Common myeloid progenitor, CD34-positive (primary cell): ENCODE data around the gene CYB561.

Experiments
- CTCF ChIA-PET: fragments of 350-600 bp; sonication (Branson Sonifier 250); formaldehyde crosslinking; loops from one replicate; lab custom pipeline; 2021; ENCODE audit warnings: antibody characterized with exemption; lab: Charles Lee
- POLR2A ChIA-PET: fragments of 350-600 bp; sonication (Branson Sonifier 250); formaldehyde crosslinking; loops from one replicate; lab custom pipeline; 2021; ENCODE audit warnings: antibody characterized with exemption; lab: Charles Lee
- DNase-seq, 3 donors: peaks; one replicate each; pipeline versions ENCODE4 v3.0.0 to v3.0.0-alpha.2; 2013
- H3K27ac ChIP-seq, 2 experiments: 1 replicate in 1 of 2; 2 replicates in 1 of 2; pipeline ENCODE4 v1.7.0; 2013; ENCODE audit warnings: inconsistent platforms in 2 of 2, low read length in 2 of 2, mild to moderate bottlenecking in 2 of 2, low read depth in 1 of 2, moderate library complexity in 1 of 2; ENCODE audit not compliant: severe bottlenecking in 2 of 2, insufficient read depth in 1 of 2, poor library complexity in 1 of 2
- H3K27me3 ChIP-seq, 5 experiments: replicated peaks in 2 of 5; 1 replicate in 3 of 5; 2 replicates in 2 of 5; pipeline versions ENCODE4 v1.6.1 to v1.7.0; 2013; ENCODE audit warnings: low read length in 4 of 5, mild to moderate bottlenecking in 2 of 5, moderate library complexity in 2 of 5, inconsistent platforms in 1 of 5; ENCODE audit not compliant: insufficient read depth in 5 of 5, control insufficient read depth in 4 of 5
- H3K36me3 ChIP-seq, 4 experiments: 1 replicate in 2 of 4; 2 replicates in 2 of 4; pipeline versions ENCODE4 v1.6.1 to v1.7.0; 2013; ENCODE audit warnings: low read length in 3 of 4, control low read depth in 1 of 4, mild to moderate bottlenecking in 1 of 4; ENCODE audit not compliant: control insufficient read depth in 4 of 4, insufficient read depth in 4 of 4
- H3K4me1 ChIP-seq, 4 experiments: 1 replicate in 3 of 4; 2 replicates in 1 of 4; pipeline versions ENCODE4 v1.6.1 to v1.7.1; 2013; ENCODE audit warnings: low read length in 3 of 4, mild to moderate bottlenecking in 3 of 4, control low read depth in 1 of 4, inconsistent platforms in 1 of 4, moderate library complexity in 1 of 4; ENCODE audit not compliant: control insufficient read depth in 4 of 4, insufficient read depth in 4 of 4; ENCODE audit errors: control extremely low read depth in 1 of 4
- H3K4me3 ChIP-seq, 7 experiments: 1 replicate in 4 of 7; 2 replicates in 3 of 7; pipeline versions ENCODE4 v1.5.1 to v1.7.0; 2013; ENCODE audit warnings: mild to moderate bottlenecking in 7 of 7, low read length in 6 of 7, moderate library complexity in 6 of 7, inconsistent platforms in 2 of 7, low read depth in 2 of 7, control low read depth in 1 of 7; ENCODE audit not compliant: insufficient read depth in 4 of 7, control insufficient read depth in 1 of 7; ENCODE audit errors: extremely low read depth in 1 of 7
- H3K9me3 ChIP-seq, 5 experiments: 1 replicate in 4 of 5; 2 replicates in 1 of 5; pipeline versions ENCODE4 v1.6.1 to v1.7.1; 2013; ENCODE audit warnings: low read length in 4 of 5, mild to moderate bottlenecking in 2 of 5, inconsistent platforms in 1 of 5, low read depth in 1 of 5, moderate library complexity in 1 of 5; ENCODE audit not compliant: control insufficient read depth in 4 of 5, insufficient read depth in 2 of 5; ENCODE audit errors: control extremely low read depth in 1 of 5
- WGBS: methylation state at CpG from one replicate; pipeline ENCODE4 v1.1.5; 2013; ENCODE audit not compliant: insufficient coverage; 5-methylcytosine and 5-hydroxymethylcytosine counted together

The CYB561 gene

DNA sequence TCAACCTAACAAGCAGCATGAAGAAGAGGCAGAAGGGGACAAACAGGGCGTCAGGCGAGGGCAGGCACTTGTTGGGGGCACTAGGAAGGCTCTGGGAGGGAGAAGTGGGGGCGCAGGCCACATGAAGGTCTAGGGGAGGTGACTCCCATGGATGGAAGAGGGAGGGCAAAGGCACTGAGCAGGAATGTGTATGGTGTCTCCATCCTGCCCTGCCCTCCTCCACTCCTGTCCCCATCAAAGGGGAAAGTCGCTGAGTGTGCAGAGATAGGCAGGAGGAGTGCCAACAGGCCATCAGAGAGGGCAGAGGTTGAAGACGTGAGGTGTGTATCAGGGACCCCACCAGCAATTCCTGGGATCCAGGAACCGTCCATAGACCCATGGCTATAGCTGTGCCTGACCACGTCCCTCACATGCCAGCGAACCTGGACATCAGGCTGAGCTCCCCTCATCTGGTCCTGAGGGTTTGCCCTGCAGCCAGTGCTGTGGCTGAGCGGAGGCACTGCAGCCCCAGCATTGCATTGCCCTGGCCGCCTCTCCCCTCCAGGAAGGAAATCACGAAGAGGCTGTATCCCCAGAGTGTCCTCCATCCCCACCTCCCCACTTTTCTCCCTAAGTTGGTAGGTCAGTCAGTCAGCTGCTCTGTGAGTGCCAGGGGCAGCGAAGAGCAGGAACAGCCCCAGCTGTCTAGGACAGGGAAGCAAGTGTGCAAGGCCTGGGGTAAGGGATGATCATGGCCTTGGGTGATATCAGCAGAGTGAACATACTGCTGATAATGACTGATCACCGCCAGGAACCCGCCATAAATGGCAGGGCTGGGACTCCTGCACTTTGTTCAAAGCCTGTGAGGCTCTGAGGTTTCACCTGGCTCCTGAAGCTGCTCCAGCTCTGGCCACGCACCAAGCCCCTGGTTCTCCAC is 6.2 kb upstream of the CYB561 start:
- no peak overlapping the region for H3K27ac ChIP-seq
- no peak overlapping the region for H3K4me3 ChIP-seq
- CTCF ChIA-PET, result interaction anchor here (0.7 to 6.9 kb wide), 7 partner anchors 9 to 35 kb away, joined by 3 to 53 read pairs (median 6); partner anchors contain the start of gene ACE
- H3K9me3 ChIP-seq, result no peaks in the 10 kb centered on the region
- POLR2A ChIA-PET, result no interaction called here
- H3K36me3 ChIP-seq, result no peaks in the 10 kb centered on the region
- WGBS, result 94% methylated on average over 14 of the region's 15 CpGs
- peaks cover 0 to 49% (median 39%) of the 10 kb centered on the region in 4 experiments for H3K4me1 ChIP-seq
- no peaks in the 10 kb centered on the region for H3K27me3 ChIP-seq
- DNase-seq, result no peak

DNA sequence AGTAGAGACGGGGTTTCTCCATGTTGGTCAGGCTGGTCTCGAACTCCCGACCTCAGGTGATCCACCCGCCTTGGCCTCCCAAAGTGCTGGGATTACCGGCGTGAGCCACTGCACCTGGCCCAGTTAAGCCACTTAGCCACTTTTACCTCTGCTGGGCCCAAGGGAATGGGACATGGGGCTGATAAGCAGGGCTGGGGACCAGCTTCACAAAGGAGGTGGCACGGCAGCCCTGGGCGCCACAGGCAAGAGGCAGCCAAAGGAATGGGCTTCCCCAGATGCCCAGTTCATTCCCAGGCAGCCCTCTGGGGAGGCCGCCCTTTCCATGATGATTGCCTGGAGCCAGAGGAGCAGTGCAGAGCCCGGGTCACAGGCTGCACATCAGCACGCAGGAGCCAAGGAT is 5.0 kb upstream of the CYB561 start:
- Histone ChIP-seq H3K27me3 (no peaks in the 10 kb centered on the region), H3K36me3 (no peaks in the 10 kb centered on the region), H3K27ac (no peak overlapping the region), H3K9me3 (no peaks in the 10 kb centered on the region), H3K4me1 (peaks cover 0 to 60% (median 51%) of the 10 kb centered on the region in 4 experiments), H3K4me3 (no peak overlapping the region)
- ChIA-PET CTCF (interaction anchor here (1.0 to 22.2 kb wide), 5 partner anchors 10 to 40 kb away, joined by 3 to 359 read pairs (median 6); partner anchors contain the start of gene ACE), POLR2A (interaction anchor here (0.8 kb wide), 1 partner anchor 8 kb away, joined by 3 read pairs; no protein-coding TSS in a partner anchor)
- DNase-seq, result no peak
- WGBS, result 100% methylated on average over 7 of the region's 11 CpGs

DNA sequence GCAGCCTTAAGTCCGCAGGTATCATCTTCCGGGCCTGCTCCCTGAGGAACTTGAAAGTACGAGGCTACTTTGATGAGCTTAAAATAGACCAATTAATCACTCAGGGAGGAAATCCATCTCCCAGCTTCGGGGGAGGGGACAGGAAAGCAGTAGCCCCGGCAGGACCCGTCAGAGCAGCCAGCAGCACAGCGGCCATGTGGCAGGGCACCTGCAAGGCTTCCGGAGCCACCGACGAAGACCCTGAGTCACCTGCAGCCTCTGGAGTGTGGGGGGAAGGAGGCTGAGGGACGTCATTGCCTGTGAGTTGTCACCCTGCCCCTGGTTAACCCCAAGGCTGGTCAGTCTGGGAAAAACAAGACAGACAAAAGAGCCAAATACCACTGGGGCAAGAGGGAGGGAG is 4.4 kb upstream of the CYB561 start:
- no peak overlapping the region for H3K27ac ChIP-seq
- H3K9me3 ChIP-seq, result no peaks in the 10 kb centered on the region
- ChIA-PET CTCF (interaction anchor here (1.0 to 22.2 kb wide), 5 partner anchors 9 to 39 kb away, joined by 3 to 359 read pairs (median 6); partner anchors contain the start of gene ACE), POLR2A (interaction anchor here (0.8 to 1.1 kb wide), 2 partner anchors 9 to 19 kb away, joined by 3 to 4 read pairs; no protein-coding TSS in a partner anchor)
- no peaks in the 10 kb centered on the region for H3K27me3 ChIP-seq
- 3% methylated on average over 11 of the region's 11 CpGs for WGBS
- H3K4me3 ChIP-seq, result peak overlapping the region in 1 of 7 experiments; percentile 23
- H3K4me1 ChIP-seq, result peaks cover 0 to 65% (median 55%) of the 10 kb centered on the region in 4 experiments
- H3K36me3 ChIP-seq, result no peaks in the 10 kb centered on the region
- peak in 2 of 3 donors; percentile 77 to 80 for DNase-seq

DNA sequence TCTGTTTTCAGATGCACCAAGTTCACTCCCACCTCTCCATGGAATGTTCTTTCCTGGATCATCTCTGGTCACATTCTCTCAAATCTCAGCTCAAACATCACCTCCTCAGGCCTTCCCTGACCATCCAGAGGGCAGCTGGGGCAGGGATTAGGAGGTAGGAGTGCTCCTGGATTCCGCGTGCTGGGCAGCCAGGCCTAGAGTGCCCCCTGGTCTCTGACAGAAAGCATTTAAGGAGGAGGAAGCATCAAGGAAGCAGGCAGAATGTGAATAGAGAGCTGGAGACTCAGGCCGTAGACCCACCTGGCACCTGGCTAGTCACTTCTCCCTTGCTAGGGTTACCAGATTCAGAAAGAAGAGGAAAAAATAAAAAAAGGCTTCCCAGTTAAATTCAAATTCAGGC is 2.5 kb upstream of the CYB561 start:
- no peak overlapping the region for H3K27ac ChIP-seq
- ChIA-PET POLR2A (no interaction called here), CTCF (interaction anchor here (1.0 to 27.9 kb wide), 5 partner anchors 9 to 30 kb away, joined by 3 to 562 read pairs (median 5); partner anchors contain the start of gene ACE)
- H3K9me3 ChIP-seq, result no peaks in the 10 kb centered on the region
- no peaks in the 10 kb centered on the region for H3K36me3 ChIP-seq
- 100% methylated on average over 3 of the region's 3 CpGs for WGBS
- H3K4me1 ChIP-seq, result peaks cover 0 to 63% (median 56%) of the 10 kb centered on the region in 4 experiments
- H3K27me3 ChIP-seq, result no peaks in the 10 kb centered on the region
- no peak for DNase-seq
- H3K4me3 ChIP-seq, result no peak overlapping the region

DNA sequence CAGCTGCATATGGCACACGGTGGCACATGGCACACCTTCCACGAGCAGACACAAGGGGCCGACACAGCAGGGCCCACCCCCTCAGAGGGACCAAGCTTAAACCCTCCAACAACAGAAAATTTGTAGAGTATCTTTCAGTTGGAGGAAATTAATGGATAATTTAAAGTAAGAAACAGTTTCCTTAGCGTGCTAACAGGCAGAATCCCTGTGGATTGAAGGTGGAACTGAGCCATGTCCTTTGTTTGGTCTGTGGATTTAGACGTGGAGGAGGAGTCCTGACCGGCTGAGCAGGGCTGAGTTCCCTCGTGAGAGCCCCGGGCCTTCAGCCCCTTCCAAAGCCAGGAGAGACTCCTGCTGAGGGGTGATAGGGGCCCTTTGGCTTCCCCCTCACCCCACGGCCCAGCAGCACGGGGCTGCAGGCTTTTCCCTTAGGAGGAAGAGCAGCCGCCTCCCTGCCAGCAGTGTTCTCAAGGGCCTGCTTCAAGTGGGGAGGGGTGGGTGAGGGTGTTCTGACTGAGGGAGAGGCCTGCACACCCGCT is 1.4 kb upstream of the CYB561 start:
- Histone ChIP-seq H3K9me3 (no peaks in the 10 kb centered on the region), H3K27ac (peak overlapping the region in 1 of 2 experiments; percentile 88), H3K27me3 (no peaks in the 10 kb centered on the region), H3K4me1 (peaks cover 0 to 72% (median 59%) of the 10 kb centered on the region in 4 experiments), H3K36me3 (no peaks in the 10 kb centered on the region), H3K4me3 (peak overlapping the region in 4 of 7 experiments; percentile 63 to 74 (median 66))
- ChIA-PET POLR2A (interaction anchor here (1.1 to 4.2 kb wide), 5 partner anchors 14 to 30 kb away, joined by 3 to 54 read pairs (median 15); partner anchors contain the start of gene ACE), CTCF (interaction anchor here (22.2 to 27.9 kb wide), 2 partner anchors 20 to 31 kb away, joined by 359 to 562 read pairs; partner anchors contain the start of gene ACE)
- no peak for DNase-seq
- WGBS, result 0% methylated on average over 5 of the region's 12 CpGs

DNA sequence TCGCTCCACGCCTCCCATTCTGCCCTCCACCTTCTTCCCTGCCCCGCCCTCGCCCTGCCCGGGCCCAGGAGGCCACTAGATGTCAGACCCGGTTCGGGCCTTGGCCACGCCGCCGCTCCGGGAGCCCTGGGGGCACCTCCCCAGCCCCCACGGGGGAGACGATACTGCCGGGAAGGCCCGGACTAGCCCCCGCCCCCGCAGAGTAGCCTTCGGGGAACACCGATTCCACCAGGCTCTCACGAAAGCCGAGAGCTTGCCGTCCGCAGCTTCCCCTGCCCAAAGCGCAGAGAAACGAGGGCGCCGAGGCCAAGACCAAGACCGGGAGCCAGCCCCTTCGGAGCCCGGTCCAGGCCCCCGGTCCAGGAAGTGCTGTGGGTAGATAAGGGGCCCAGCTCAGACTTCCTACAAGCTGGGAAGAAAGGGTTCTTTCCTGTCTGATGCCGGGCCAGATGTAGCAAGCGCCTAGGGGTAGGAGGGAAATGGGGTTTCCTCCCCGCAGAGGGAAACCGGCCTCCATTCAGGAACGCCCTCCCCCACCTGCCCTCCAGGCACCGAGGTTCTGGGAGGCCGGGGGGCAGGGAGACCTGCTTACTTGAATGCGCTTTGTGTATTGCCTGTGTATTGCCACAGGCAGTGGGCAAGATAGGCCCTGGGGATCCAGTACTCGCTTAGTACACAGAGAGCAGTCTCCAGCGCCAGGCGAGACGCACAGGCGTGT is 806 bp upstream of the CYB561 start:
- ChIA-PET POLR2A (interaction anchor here (0.7 to 4.2 kb wide), 6 partner anchors 13 to 175 kb away, joined by 3 to 54 read pairs (median 11); partner anchors contain the start of gene ACE), CTCF (interaction anchor here (1.7 to 27.9 kb wide), 3 partner anchors 20 to 41 kb away, joined by 4 to 562 read pairs (median 359); partner anchors contain the start of gene ACE)
- Histone ChIP-seq H3K4me3 (peak overlapping the region in 6 of 7 experiments; percentile 4 to 74 (median 64)), H3K36me3 (peaks cover 0 to 4% (median 0%) of the 10 kb centered on the region in 4 experiments), H3K27me3 (no peaks in the 10 kb centered on the region), H3K9me3 (no peaks in the 10 kb centered on the region), H3K27ac (peak overlapping the region; percentile 74 to 88), H3K4me1 (peaks cover 0 to 76% (median 60%) of the 10 kb centered on the region in 4 experiments)
- DNase-seq, result peak; percentile 82 to 94 (median 89)
- WGBS, result 0% methylated on average over 40 of the region's 44 CpGs
